Putamen (tissue), 1 donor: ENCODE measurements around the gene CYSTM1.

Source experiments
- DNase-seq: peaks from one replicate; pipeline ENCODE4 v3.0.0-alpha.2; 2016; ENCODE audit warnings: low spot score

Gene CYSTM1

DNA sequence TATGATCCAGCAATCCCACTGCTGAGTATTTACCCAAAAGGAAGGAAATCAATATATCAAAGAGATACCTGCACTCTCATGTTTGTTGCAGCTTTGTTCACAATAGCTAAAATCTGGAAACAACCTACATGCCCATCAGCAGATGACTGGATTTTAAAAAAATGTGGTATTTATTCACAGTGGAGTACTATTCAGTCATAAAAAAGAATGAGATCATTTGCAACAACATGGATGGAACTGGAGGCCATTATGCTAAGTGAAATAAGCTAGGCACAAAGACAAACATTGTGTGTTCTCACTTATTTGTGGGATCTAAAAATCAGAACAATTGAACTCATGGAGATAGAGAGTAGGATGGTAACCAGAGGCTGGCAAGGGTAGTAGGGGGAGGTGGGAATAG, 33.1 kb downstream of the CYSTM1 start:
- DNase-seq, result no peak

DNA sequence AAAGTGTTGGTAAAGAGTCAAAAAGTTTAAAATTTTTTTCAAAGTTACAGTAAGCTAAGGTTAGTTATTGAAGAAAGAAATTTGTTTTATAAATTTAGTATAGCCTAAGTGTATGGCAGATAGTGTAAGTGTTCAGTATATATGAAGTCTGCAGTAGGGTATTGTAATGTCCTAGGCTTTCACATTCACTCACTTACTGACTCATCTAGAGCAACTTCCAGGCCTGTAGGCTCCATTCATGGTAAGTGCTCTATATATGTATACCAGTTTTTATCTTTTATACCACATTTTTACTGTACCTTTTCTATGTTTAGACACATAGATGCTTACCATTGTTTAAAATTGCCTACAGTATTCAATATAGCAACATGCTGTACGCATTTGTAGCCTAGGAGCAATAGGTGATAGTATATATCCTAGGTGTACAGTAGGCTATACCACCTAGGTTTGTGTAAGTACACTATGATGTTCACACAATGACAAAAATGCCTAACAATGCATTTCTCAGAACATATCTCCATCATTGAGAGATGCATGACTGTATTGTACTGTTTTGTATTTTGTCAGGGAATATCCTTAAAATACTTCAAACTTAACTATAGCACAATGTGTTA, 38.5 kb downstream of the CYSTM1 start:
- DNase-seq, result no peak

DNA sequence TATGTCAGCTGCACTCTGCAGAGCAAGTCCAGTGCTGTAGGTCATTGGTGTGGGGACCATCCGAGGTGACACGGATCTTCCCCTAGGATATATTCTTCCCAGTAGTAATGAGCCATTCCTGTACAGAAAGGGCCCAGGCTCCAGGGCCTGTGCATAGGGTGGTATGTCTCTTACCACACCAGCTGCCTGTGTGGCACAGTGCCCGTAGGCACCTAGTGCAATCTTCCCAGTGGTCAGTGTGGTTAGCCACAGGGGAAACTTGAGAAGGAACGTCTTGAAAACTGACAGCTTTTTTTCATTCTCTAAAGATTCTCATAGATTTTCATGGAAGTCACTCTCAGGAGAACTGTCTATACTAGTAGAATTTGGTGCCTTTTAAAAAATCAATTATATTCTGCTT, 39.8 kb downstream of the CYSTM1 start:
- DNase-seq, result no peak

DNA sequence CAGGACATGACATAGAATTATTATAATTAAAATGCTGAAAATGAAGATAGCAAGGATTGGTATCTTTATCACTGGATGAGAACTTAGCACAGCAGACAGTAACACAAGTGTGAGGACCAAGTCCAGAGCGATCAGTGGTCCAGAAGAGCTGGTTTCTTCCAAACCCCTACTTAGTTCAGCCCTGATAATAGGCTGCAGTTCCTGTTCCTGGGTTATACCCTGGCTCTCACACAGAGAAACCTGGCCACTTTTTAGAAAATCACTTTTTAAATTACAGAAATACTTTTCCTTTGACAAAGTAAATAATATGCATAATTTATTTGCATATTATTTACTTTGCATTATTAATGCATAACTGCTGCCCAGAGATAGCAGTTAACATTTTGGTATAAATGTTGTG, 40.3 kb downstream of the CYSTM1 start:
- no peak for DNase-seq

DNA sequence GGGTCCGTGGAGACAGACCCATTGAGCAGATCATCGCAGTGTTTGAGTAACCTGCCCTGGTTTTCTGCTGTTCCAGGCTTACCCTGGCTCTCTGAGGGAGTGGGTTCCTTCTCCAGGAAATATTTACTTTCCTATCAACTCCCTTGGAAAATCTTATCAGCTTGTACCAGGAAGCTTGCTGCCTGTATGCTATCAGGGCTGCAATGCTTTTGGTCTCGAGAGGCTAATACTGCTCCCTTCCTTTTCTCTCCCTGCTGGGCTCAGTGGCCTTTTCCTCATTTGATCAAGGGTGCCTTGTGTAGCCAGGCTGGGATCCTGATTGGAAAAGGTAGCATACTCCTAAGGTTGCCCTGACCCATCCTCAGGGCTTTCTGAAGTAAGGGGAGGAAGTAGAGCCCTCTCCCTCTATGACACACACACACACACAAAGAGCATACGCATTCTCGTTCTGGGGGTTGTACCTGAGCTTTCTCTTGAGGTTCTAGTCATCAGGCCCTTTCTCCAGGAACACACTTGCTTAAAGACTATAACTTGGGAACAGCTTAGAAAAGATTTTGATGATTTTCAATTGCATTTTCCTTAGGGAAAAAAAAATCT, 41.6 kb downstream of the CYSTM1 start:
- no peak for DNase-seq

DNA sequence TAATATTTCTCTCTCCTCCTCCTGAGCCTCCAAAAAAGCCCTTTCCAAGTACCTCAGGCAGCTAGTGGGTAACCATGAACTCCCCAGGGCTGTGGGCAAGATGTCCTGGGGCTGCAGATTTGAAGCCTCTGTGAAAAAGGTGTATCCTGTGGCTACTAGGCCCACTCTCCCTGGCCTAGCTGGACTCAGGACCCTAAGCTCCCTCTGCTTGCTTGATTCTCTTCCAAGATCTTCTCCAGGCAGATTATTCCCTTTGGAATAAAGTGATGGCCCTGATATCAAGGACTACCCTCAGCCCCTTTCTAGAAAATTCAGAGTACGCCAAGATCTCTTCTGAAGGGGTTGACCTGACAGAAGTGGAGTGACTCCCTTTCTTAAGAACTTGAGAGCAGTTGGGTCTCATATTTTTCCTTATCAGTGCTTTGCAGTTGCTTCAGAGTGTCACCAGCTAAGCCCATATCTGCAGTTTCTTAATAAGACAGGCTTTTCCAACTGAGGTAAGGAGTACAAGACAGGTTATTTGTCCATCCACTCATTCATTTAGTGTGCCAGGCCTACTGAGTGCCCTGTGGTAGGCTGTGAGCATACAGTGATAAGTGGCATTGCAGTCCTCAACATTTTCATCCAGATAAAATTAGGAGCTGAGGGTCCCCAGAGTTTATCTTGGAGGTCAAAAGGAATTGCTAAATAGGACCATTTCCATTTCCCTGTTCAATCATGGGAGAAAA, 42.5 kb downstream of the CYSTM1 start:
- DNase-seq, result no peak

DNA sequence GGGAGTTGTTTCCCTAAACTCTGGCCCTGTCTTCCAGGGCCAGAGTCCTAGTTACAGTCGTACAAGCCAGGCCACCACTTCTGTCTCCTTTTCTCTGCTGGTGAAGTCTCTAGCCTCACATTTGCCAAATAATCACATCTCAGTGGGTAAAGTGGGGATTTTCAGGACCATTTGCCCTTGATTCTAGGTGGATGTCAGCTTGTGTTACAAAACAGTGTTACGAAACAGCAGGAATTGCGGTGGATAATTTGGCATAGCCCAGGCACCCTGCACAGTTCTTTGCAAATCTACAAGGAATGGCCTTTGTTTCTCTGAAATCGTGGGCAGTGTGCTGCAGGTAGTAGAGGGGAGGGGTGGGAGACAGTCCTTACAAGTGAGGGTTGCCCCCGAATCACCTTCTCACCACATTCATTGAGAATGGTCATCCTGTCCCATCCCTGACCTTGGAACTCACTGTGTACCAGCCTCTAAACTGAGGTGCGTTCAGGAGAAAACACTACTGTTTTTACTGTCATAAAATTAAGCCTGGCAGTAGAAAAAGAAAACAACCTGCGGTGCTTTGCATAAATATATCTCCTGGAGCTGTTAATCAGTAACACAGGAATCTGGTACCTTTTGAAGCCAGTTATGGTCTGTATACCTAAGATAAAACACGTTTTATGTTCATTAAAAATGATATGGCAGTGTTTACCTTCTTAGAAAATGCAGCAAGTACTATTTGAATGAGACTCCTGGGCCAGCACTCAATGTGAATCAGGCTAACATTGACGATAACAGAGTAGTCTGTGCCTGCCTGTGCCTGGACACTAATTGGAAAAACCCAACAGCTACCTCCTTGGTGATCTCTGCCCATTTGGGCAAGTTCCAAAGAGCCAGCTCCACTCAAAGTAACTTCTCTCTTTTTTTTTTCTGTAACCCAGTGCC, 44.3 kb downstream of the CYSTM1 start:
- no peak for DNase-seq

DNA sequence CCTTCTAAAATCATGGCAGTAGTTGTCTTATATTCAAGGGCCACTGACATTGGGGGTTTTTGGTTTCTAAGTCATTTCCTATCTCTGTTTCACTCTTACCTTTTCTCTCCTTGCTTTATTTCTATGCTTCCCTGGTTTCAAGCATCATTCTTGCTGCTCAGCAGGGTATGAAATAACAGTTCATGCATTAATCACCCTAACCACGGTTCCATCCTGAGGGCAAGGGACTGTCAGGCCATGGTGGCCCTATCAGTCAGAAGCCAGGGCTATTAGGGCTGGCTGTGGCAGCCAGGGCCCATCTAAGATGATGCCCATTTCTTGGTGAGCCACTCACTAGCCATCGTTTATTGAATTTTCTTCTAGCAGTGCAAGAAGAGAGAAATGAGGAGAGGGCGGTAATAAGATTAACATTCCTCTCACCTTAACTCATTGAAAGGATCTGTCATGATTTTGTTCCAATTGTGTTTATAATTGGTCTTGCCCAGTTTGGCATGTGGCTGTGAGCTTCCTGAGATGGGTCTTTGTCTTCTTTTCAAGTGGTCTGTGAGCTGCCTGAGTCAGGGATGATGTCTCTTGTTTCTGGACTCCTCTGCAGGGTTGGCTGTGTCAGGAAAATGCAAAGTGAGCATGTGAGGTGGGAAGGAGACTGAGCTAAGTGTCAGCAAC, 45.2 kb downstream of the CYSTM1 start:
- DNase-seq, result no peak

DNA sequence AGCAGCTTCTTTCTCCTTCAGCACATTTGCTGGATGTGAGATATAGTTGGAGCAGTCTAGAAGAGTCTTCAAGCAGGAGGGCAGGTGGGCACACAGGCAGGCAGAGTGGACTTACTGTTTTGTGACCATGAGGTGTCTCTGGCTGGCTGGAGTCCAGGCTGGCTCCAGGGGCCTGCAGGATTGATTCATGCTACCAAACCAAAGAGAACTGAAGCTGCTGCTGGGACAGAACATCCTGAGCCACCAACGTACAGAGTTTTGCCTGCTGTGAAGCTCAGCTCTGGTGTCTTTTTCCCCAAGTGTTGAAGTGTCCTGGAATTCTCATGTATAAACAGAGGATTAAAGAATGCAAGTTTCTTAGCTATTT, 45.7 kb downstream of the CYSTM1 start:
- DNase-seq, result no peak

DNA sequence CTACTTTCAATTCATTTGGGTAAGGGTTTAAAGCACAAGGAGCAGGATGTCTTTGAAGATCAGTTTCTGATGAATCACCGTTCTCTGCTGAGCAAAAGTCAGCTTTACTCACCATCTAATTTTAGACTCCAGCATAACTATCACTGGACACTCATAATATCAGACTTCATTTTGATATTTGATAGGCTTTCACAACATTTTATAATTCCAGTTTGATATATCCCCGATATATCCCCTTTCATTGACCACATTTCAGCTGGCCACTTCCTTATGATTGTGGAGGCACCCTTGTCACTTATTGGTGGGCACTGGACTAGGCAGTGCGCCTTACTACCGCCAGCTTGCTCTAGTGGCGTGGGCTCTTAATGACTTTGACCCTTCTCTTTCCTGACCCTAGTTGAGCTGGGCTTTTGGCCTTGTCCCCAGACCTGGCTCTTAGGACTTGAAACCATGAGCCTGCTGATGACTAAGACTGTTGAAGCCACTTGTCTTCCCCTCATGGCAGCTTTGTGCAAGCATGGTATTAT, 46.8 kb downstream of the CYSTM1 start:
- DNase-seq, result no peak

DNA sequence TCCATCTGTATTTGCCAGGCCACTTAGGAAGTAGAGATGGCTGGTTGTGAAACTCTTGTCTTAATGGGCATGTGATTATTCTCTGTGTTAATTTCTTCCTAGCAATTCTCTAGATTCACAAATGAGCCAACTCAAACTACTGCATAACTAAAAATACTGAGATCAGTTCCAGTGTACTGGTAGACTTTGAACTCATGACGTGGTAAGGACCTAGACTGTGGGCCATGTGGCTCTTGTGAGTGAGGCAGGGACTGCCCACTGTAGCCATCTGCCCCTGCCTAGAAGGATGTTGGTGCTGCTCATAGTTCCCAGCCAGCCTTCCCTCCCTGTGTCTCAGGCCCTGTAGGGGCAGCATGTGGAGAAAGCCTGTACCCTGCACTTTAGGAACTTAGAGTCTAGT, 47.4 kb downstream of the CYSTM1 start:
- DNase-seq, result no peak

DNA sequence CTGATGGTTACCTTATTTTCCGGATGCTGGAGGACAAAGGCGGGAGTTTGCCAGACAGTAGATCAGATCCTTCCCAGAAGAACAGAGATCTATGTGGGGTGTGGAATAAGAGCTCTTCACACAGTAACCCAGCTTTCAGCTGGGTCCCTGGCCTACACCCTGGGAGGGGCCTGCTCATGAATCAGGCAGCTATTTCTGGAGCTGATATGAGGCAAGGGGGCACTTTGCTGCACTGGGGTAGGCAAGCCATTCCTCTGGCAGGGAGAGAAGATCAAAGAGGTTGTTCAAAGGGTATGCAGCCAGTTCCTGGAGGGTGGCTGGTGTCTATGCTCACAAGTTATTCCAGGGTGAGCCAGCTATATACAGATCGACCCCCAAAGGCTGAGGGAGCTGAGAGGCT, 48.6 kb downstream of the CYSTM1 start:
- DNase-seq, result no peak

DNA sequence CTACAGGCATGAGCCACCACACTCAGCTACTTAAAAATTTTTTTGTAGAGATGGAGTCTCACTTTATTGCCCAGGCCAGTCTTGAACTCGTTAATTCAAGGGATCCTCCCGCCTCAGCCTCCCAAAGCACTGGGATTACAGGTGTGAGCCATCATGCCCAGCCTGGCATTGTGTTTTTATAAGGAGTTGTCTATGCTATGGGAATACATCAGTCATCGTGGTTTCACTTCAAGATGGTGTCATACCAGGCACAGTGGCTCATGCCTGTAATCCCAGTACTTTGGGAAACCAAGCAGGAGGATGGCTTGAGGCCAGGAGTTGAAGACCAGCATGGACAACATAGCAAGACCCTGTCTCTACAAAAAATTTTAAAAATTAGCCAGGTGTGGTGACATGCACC, 49.7 kb downstream of the CYSTM1 start:
- DNase-seq, result no peak

DNA sequence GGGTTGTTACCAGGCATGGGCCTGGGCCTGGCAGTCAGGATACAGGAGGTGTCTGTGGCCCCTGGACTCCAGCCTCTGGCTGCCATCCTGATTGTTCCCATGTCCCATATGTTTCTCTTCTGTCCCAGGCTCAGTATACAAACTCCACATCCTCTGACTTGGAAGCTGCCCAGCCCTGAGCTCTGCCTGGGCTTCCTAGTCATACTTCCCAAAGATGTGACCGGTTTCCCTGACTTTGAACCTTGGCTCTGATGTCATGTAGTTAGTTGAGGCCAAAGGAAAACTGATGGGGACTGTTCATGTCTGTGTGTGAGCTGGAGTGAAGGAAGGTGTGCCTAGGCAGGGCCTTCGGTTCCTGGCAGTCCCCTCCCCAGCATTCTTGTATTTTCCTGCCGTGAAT, 50.4 kb downstream of the CYSTM1 start:
- no peak for DNase-seq

DNA sequence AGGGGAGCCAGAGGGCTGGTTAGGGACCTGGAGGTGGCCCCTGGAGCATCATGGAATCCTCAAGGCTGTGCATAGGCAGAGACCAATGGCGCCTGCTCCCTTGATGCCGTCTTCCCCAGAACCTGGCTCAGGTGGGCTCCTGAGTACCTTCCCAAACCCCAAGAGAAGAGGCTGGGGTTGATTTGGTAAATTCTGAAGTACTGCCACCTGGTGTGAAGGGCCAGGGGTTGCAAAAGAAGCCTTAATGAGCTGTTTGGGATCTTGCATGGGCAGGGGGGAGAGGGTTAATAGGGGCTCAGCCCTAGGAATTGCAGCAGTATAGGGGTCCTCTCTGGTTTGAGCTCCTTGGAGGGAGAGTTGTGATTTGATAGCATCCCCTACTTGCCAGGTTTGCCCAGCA, 52.1 kb downstream of the CYSTM1 start:
- no peak for DNase-seq

DNA sequence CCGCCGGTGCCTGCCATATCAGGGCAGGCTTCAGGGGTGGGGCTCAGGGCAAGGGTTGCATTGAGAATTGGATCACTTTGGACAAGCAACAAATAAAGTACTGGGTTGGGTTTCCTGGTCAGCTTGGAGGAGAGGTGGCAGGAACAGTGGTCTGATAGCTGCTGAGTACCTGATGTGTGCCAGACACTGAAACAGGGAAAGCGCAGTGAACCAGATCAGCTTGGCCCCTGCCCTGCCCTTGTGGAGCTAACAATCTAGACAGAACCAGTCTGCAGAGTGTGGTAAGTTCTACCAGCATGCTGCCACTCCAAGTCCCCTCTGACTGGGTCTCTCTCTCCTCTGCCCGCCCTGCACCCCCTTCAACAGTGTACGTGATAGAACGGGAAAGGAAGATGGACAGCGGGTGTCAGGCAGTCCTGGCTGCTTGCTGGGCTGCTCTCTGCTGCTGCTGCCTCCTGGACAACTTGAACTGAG, 53.4 kb downstream of the CYSTM1 start:
- DNase-seq, result no peak

DNA sequence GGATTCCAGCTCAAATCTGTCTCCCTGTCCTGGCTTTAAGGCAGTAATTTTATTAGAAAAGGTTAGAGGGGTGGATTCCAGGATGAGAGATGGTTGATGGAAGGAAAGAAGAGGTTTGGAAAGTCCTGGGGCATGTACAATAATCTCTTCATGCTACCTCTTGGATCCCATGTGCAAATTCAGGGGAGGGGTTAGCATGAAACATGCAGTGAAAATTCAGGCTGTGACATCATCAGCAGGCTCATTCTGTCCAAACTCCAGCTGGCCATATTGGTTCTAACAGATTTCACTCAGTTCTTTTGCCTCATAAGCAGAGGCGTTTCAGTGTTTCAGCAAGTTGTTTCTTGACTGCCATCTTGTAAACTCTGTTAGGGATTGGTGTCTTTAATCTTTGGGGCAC, 55.4 kb downstream of the CYSTM1 start:
- no peak for DNase-seq

DNA sequence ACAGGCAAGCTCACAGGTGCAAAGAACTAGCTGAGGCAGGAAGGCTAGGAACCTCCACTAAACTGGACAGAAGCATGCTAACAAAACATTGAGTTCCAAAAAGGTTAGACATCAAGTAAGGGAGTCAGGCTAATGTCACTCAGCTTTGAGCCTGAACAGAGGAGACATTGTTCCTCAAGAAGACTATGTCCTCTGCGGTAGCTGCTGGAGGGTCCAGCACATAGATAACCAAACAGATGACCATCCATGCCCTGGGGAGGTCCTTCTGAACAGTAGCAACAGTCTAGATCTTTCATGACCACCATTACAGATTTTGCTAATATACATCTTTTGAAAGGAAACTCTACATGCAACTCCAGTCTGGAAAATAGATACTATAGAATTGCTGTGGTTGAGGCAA, 57.7 kb downstream of the CYSTM1 start:
- no peak for DNase-seq

DNA sequence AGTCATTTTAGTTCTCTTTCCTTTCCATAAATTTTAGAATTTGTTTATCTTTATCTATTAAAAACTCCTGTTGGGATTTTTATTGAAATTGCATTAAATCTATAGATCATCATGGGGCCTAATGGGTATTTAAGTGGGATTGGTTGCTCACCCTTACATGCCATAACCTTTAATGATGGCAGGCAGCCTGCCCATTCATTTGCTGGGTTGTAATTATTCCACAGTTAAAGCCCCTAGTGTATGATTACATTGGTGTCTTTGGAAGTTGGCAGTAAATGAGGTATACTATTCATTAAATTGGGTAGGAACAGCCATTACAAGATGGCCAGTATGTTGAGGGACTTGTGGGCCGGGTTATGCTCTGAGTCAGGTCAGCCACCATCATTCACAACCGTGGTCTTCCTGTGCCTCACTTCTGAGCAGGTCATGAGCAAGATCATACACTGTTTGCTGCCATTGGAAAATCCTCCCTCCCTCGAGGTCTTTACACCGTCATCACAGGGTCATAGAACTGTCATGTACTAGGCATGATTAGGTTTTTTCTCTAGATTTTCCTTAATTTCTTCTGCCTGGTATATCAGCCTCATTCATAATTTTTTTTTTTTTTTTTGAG, 59.5 kb downstream of the CYSTM1 start:
- no peak for DNase-seq

DNA sequence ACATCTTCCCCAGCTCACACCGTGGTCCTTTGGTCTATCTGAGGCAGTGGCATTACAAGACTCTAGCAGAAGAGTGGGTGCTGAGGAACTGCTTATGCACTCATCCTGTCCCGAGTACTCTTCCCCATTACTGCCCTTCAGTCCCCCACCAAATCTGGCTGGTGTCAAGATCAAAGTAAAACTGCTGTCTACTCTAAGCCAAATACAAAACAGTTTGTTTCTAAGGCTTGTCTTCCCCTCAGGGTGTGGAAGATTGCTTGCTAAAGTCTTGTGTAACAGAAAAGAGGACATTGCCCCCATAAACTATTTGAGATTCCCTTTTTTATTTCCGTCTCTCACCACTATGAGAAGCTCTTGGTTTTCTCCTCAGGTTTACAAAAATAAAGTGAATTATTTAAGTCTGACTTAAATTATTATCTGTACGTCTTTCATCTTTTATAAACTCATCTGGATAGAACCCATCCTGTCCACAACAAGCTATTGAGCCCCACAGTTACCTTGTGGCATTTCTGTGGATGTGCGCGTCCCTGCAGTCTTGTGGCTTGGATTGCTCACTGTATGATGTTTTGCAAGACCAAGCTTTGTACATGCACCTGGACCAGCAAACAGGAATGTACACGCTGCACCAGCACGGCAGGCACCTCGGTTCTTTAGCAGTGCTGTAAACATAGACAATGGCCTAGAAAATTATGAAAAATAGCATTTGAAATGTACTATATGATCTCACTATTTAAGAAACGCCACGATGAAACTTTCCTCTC, 61.0 kb downstream of the CYSTM1 start:
- no peak for DNase-seq
